Lower leg skin (tissue), 4 donors: ENCODE results near the gene RBM6. TPM values are rescaled to one million over a fixed set of nuclear protein-coding genes. Genes with fewer than 3 reads are reported as not detected.

ENCODE experiments used
- DNase-seq, 2 donors: peaks; one replicate each; pipeline ENCODE4 v3.0.0-alpha.2; 2019; ENCODE audit warnings: low spot score in 2 of 2
- H3K4me3 ChIP-seq: fragments of 200-600 bp; sonication (generic); 2 replicates; pipeline ENCODE4 v1.5.1; 2017; ENCODE audit warnings: mild to moderate bottlenecking, low read depth; ENCODE audit not compliant: poor library complexity, severe bottlenecking
- CTCF ChIP-seq, 3 donors: fragments of 450-650 bp; IDR thresholded peaks; one replicate each; pipeline ENCODE4 v1.5.1; 2016; ENCODE audit warnings: antibody characterized with exemption in 3 of 3, mild to moderate bottlenecking in 3 of 3, moderate library complexity in 2 of 3
- POLR2A ChIP-seq, 2 donors: fragments of 450-650 bp; IDR thresholded peaks; one replicate each; pipeline ENCODE4 v1.6.1; 2016 to 2017; ENCODE audit warnings: antibody characterized with exemption in 2 of 2, mild to moderate bottlenecking in 1 of 2, moderate library complexity in 1 of 2
- WGBS, 2 donors: methylation state at CpG; one replicate each; pipeline ENCODE4 v1.1.5; 2018; 5-methylcytosine and 5-hydroxymethylcytosine counted together
- intact Hi-C: fragments of 100-400 bp; cut with DNase I; formaldehyde crosslinking; loops from one replicate; pipeline ENCODE4 v1.15.0; 2023; ENCODE audit warnings: low total_unique reads
- total RNA-seq, 4 donors: library from RNA; depleted of rRNA; stranded (reverse); fragments of >200 nt; gene quantifications; one replicate each; pipeline ENCODE4 v1.1.0, GENCODE V29; 2016

RBM6 gene
- total RNA-seq, 4 donors from 2014 or later = 41.4 to 121 (median 54.7) TPM

- no peak overlapping the region for H3K4me3 ChIP-seq
- DNase-seq = no peak
- TF ChIP-seq POLR2A (IDR thresholded peaks at IDR 0.05) (no peak), CTCF (IDR thresholded peaks at IDR 0.05) (no peak)
- intact Hi-C loops = no loop called here
- WGBS, 2 donors = 79 to 94% methylated on average over 3 of the region's 3 CpGs
Measured at GRCh38 chr3:49955636-49956035, 15.7 kb downstream of the RBM6 start.

GRCh38 chr3:49966233-49966942 is 26.4 kb downstream of the RBM6 start:
- no peak for DNase-seq
- no peak overlapping the region for H3K4me3 ChIP-seq
- 86 to 93% methylated on average over 1 of the region's 1 CpG for WGBS, 2 donors
- intact Hi-C loops = no loop called here
- TF ChIP-seq CTCF (IDR thresholded peaks at IDR 0.05) (no peak), POLR2A (IDR thresholded peaks at IDR 0.05) (no peak)

GRCh38 chr3:49967291-49967690 is 27.3 kb downstream of the RBM6 start:
- TF ChIP-seq POLR2A (IDR thresholded peaks at IDR 0.05) (no peak), CTCF (IDR thresholded peaks at IDR 0.05) (no peak)
- WGBS, 2 donors = 74 to 75% methylated on average over 6 of the region's 6 CpGs
- no peak for DNase-seq
- intact Hi-C loops = no loop called here
- H3K4me3 ChIP-seq = no peak overlapping the region

GRCh38 chr3:49968346-49968745 is 28.4 kb downstream of the RBM6 start:
- TF ChIP-seq POLR2A (IDR thresholded peaks at IDR 0.05) (no peak), CTCF (IDR thresholded peaks at IDR 0.05) (no peak)
- no peak for DNase-seq
- intact Hi-C loops = no loop called here
- 83 to 85% methylated on average over 8 of the region's 8 CpGs for WGBS, 2 donors
- no peak overlapping the region for H3K4me3 ChIP-seq

- WGBS, 2 donors = 93 to 95% methylated on average over 10 of the region's 10 CpGs
- TF ChIP-seq POLR2A (IDR thresholded peaks at IDR 0.05) (no peak), CTCF (IDR thresholded peaks at IDR 0.05) (no peak)
- intact Hi-C loops = no loop called here
- no peak for DNase-seq
- H3K4me3 ChIP-seq = no peak overlapping the region
Measured at GRCh38 chr3:49972656-49973055, 32.7 kb downstream of the RBM6 start.

- no peak for TF ChIP-seq POLR2A (IDR thresholded peaks at IDR 0.05)
- no peak for TF ChIP-seq CTCF (IDR thresholded peaks at IDR 0.05)
- H3K4me3 ChIP-seq = no peak overlapping the region
- WGBS, 2 donors = 92 to 93% methylated on average over 2 of the region's 2 CpGs
- DNase-seq = no peak
- intact Hi-C loops = no loop called here
Measured at GRCh38 chr3:49976942-49977341, 37.0 kb downstream of the RBM6 start.
